GM18526 (cell line): ENCODE measurements around the gene PTPN23.

ENCODE experiments used
- POLR2A ChIP-seq: IDR thresholded peaks from 3 replicates; pipeline ENCODE4 v1.6.1; 2011; ENCODE audit not compliant: insufficient read length; ENCODE audit errors: extremely low read depth

Gene PTPN23

DNA sequence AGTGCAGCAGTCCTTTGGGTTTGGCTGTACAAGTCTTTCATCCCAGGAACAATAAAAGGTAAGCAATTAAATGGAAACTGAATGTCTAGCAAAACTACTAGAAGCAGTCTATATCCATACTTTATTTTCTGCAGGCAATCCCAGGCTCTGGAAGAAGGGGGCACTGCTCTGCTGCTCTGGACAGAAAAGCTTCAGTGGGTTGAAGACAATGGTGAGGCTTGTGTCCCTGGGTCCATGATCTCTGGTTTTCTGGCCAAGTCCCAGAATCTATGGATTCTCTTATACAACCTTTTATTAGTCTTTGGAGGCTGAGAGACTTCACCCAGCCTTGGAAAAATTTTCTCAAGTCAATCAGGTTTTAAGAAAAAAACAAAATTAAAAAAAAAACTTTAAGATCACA lies 59.3 kb downstream of the PTPN23 start:
- TF ChIP-seq POLR2A: no peak

- no peak for TF ChIP-seq POLR2A
Observed at GRCh38 chr3:47441796-47442551, 61.2 kb downstream of the PTPN23 start.

GRCh38 chr3:47443611-47443995 lies 62.8 kb downstream of the PTPN23 start:
- TF ChIP-seq POLR2A: no peak

DNA sequence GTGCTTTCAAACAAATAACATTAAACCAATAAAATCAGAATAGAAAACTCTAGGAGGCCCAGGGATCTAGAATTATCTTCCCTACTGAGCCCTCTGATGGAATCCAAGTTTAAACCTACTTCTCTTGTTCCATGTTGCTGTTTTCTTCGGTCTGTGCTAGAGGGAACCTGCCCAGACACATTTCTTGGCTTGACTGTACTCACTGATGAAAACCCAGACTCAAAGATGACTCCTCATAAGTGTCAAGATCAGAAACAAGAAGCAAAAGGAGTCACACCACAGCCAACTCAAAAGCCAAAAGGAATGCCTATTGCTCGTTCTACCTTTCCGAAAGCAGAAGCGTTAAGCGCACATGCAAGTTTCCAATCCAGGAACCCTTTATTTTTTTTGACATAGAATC lies 63.3 kb downstream of the PTPN23 start:
- TF ChIP-seq POLR2A: no peak

DNA sequence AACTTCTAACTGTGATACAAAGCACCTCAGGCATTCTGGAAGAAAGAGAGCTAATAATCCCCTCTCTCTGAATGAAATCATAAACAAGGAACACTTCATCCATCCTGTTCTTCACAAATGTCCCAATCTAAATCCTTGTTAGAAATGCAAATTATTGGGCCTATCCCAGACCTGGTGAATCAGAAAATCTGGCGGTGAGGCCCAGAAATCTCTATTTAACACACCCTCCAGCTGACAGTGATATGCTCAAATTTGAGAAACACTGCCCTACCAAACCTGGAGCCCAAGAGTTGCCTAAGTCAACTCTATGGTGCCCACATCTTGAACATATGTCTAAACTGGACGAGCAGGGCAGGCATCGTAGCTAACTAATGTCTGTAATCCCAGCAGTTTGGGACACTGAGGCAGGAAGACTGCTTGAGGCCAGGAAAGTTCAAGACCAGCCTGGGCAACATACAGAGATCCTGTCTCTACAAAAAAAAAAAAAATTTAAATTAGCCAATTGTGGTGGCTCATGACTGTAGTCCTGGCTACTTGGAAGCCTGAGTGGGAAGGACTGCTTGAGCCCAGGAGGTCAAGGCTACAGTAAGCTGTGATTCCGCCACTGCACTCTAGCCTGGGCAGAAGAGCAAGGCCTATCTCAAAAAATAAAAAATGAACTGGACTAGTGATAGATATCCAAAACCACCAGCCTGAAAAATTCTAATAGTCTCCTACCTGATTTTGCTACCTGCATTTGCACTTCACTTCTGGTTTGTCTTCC lies 71.8 kb downstream of the PTPN23 start:
- TF ChIP-seq POLR2A: no peak

DNA sequence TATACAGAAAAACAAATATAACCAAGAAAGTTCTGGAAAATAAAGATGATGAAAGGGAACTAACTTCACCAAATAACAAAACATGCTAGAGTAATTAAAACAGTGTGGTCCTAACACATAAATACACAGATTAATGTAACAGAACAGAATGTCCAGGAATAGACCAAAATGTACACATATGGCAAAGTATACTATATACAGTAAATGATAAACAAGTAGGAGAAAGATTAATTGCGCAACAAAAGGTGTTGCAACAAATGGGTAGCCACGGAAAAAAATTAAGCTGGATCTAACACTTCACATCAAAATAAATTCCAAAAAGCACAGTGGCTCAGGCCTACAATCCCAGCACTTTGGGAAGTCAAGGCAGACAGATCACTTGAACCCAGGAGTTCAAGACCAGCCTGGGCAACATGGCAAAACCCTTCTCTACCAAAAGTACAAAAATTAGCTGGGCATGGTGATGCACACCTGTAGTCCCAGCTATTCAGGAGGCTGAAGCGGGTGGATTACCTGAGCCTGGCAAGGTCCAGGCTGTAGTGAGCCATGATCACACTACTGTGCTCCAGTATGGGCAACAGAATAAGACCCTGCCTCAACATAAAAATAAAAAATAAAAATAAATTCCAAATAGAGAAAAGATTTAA lies 75.1 kb downstream of the PTPN23 start:
- TF ChIP-seq POLR2A: no peak

- no peak for TF ChIP-seq POLR2A
Observed at GRCh38 chr3:47456984-47457383, 76.2 kb downstream of the PTPN23 start.
